MM.1S (cell line): ENCODE data around the gene EFCAB10.

Experiments used
- DNase-seq: peaks from one replicate; pipeline ENCODE4 v3.0.0-alpha.2; 2015
- H2AFZ ChIP-seq: fragments of 300-600 bp; sonication (generic); 2 replicates; pipeline ENCODE4 v1.6.0; 2016; ENCODE audit warnings: antibody characterized with exemption, low read length
- H3F3A ChIP-seq: fragments of 300-600 bp; sonication (generic); 2 replicates; pipeline ENCODE4 v1.6.1; 2016; ENCODE audit warnings: mild to moderate bottlenecking, antibody characterized with exemption, low read length, moderate library complexity, mixed read lengths; ENCODE audit not compliant: insufficient read depth
- H3K27ac ChIP-seq: fragments of 300-600 bp; sonication (generic); 2 replicates; pipeline ENCODE4 v1.5.1; 2016; ENCODE audit warnings: mild to moderate bottlenecking, low read length
- H3K27me3 ChIP-seq: fragments of 300-600 bp; sonication (generic); replicated peaks from 2 replicates; pipeline ENCODE4 v1.6.0; 2016; ENCODE audit warnings: low read length; ENCODE audit not compliant: insufficient read depth
- H3K36me3 ChIP-seq: fragments of 300-600 bp; sonication (generic); replicated peaks from 2 replicates; pipeline ENCODE4 v1.6.1; 2016; ENCODE audit warnings: mild to moderate bottlenecking, low read length, mixed read lengths; ENCODE audit not compliant: insufficient read depth
- H3K4me1 ChIP-seq: fragments of 300-600 bp; sonication (generic); 2 replicates; pipeline ENCODE4 v1.6.1; 2016; ENCODE audit warnings: low read length, mixed read lengths
- H3K4me2 ChIP-seq: fragments of 300-600 bp; sonication (generic); 2 replicates; pipeline ENCODE4 v1.6.0; 2016; ENCODE audit warnings: low read depth, low read length
- H3K4me3 ChIP-seq: fragments of 300-600 bp; sonication (generic); 2 replicates; pipeline ENCODE4 v1.5.1; 2016; ENCODE audit warnings: low read length, mixed read lengths
- H3K79me2 ChIP-seq: fragments of 300-600 bp; sonication (generic); 2 replicates; pipeline ENCODE4 v1.6.1; 2016; ENCODE audit warnings: mixed run types, low read length, mixed read lengths
- H3K9ac ChIP-seq: fragments of 300-600 bp; sonication (generic); 2 replicates; pipeline ENCODE4 v1.6.1; 2016; ENCODE audit warnings: low read length, mixed read lengths
- H3K9me2 ChIP-seq: fragments of 300-600 bp; sonication (generic); replicated peaks from 2 replicates; pipeline ENCODE4 v1.6.1; 2016; ENCODE audit warnings: mild to moderate bottlenecking, low read length, mixed read lengths; ENCODE audit not compliant: insufficient read depth
- H3K9me3 ChIP-seq: fragments of 300-600 bp; sonication (generic); replicated peaks from 2 replicates; pipeline ENCODE4 v1.6.1; 2016; ENCODE audit warnings: mild to moderate bottlenecking, low read length, mixed read lengths; ENCODE audit not compliant: insufficient read depth
- H4K20me1 ChIP-seq: fragments of 300-600 bp; sonication (generic); 2 replicates; pipeline ENCODE4 v1.6.1; 2016; ENCODE audit warnings: mild to moderate bottlenecking, low read length, moderate library complexity, mixed read lengths; ENCODE audit not compliant: insufficient read depth
- CTCF ChIP-seq: fragments of 300-600 bp; sonication (generic); IDR thresholded peaks from 2 replicates; pipeline ENCODE4 v1.5.1; 2016; ENCODE audit warnings: antibody characterized with exemption, low read length, mixed read lengths
- EZH2 ChIP-seq: fragments of 300-600 bp; sonication (generic); optimal IDR thresholded peaks from 2 replicates; pipeline ENCODE3; 2017; ENCODE audit warnings: low read depth, mild to moderate bottlenecking, antibody characterized with exemption, low read length, mixed read lengths
- EZH2phosphoT487 ChIP-seq: fragments of 300-600 bp; sonication (generic); IDR thresholded peaks from 2 replicates; pipeline ENCODE4 v1.6.1; 2018; ENCODE audit warnings: antibody characterized with exemption, low read length

The EFCAB10 gene

DNA sequence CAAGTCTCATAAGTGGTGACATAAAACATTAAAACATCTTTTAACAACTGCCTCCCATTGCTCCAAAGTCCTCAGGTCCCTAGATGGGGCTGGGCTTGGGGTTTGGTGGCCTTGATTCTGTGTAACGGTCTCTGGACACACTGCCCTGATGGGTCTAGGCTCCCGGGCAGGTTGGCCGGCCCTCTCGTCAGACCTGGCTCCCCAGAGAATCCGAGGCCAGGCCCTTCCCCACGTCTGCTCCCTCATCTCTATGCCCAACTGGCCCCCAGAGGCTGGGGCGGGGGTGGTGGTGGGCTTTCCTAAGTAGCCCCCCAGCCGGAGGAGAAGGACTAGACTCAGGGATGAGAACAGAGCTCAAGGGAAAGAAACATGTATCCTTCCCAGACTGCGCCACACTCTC is 31.5 kb upstream of the EFCAB10 start:
- Histone ChIP-seq H3K9ac (no peak overlapping the region), H3K9me3 (no peaks in the 10 kb centered on the region), H3K4me1 (no peaks in the 10 kb centered on the region), H3K9me2 (no peaks in the 10 kb centered on the region), H3K27me3 (no peaks in the 10 kb centered on the region), H3K36me3 (no peaks in the 10 kb centered on the region), H3K4me3 (no peak overlapping the region), H3K79me2 (no peaks in the 10 kb centered on the region), H3F3A (no peaks in the 10 kb centered on the region), H3K27ac (no peak overlapping the region), H3K4me2 (no peak overlapping the region), H4K20me1 (no peaks in the 10 kb centered on the region), H2AFZ (no peak overlapping the region)
- no peak for DNase-seq
- TF ChIP-seq CTCF (no peak), EZH2phosphoT487 (no peak), EZH2 (no peak)

DNA sequence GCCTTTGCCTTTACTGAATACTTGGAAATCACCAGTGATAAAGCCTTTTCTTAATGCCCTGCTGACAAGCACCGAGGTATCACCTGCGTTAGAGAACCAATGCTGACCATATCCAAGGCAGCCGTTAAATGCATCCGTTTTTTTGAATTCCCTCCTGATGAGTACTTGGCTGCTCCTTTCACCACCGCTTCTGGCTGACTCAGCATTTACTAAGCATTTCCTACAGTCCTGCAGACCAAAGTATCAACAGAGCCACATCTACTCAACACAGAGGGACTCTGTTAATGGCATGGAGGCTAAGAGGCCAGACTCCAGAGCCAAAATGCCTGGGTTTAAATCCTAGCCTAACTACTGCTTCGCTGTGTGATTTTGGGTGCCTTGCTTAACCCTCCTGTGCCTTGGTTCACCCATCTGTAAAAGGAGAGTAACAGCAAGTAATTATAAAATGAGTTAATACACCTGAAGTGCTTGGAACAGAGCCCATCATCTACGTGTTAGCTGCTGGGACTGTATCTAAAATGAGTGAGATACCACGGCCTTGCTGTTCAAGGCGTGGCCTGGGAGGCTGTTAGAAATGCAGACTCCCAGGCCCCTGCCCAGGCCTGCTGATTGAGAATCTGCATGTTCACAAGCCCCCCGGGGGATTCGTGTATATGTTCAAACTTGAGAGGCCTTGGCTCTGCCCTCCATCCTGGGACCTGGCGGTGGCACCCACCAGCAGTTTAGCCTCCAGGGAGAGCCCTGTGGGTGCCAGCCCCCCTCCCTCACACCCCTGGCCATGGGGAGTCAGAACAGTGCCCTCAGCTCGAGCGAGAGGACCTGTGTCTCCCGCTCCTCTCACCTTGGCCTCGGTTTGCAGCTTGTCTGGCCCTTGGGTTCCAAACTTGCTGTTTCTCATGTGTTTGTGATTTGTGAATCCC is 30.8 kb upstream of the EFCAB10 start:
- H3K4me2 ChIP-seq = no peak overlapping the region

DNA sequence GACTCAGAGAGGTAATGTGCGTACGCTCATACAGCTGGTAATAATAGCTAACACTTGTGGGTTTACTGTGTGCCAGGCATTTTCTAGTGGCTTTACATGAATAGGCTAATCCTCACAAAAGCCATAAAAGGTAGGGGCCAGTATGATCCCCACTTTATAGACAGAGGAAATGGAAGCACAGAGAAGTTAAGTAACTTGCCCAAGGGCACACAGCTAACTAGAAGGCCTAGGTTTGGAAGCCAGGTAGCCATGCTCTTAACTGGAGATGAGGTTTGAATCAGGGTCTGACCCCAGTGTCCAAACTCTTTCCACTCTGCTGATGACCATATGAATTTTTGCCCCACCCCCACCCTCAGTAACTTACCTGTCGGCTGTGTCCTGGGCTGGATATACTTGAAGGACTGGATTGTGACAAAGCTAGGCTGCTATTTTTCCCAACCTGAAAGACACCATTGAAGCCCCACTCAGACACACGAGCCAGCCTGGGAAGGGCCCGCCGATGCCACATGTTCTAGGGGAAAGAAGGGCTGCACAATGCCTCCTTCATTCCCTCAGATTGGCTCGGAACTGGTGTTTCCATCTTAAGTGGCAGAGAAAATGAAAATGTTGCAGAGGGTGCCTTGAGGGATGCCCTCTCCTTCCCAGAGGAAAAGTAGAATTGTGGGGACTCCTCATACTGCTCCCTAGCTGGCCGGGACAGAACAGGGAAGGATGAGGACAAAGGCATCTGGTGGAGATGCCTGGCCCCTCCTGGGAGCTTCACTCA is 29.1 kb upstream of the EFCAB10 start:
- H4K20me1 ChIP-seq = no peaks in the 10 kb centered on the region
- no peaks in the 10 kb centered on the region for H3F3A ChIP-seq
- no peak overlapping the region for H2AFZ ChIP-seq
- H3K4me3 ChIP-seq = no peak overlapping the region
- H3K9me2 ChIP-seq = no peaks in the 10 kb centered on the region
- DNase-seq = no peak
- H3K79me2 ChIP-seq = no peaks in the 10 kb centered on the region
- no peaks in the 10 kb centered on the region for H3K9me3 ChIP-seq
- no peaks in the 10 kb centered on the region for H3K27me3 ChIP-seq
- no peak overlapping the region for H3K9ac ChIP-seq
- TF ChIP-seq EZH2phosphoT487 = no peak
- no peak for TF ChIP-seq EZH2
- no peaks in the 10 kb centered on the region for H3K4me1 ChIP-seq
- H3K27ac ChIP-seq = no peak overlapping the region
- no peaks in the 10 kb centered on the region for H3K36me3 ChIP-seq
- no peak overlapping the region for H3K4me2 ChIP-seq

More for the DNA sequence above, 30.8 kb upstream of the EFCAB10 start:
- Histone ChIP-seq H3K27me3 (no peaks in the 10 kb centered on the region), H3K4me3 (no peak overlapping the region), H3K79me2 (no peaks in the 10 kb centered on the region), H4K20me1 (no peaks in the 10 kb centered on the region), H2AFZ (no peak overlapping the region), H3K27ac (no peak overlapping the region), H3K9me2 (no peaks in the 10 kb centered on the region), H3K9ac (no peak overlapping the region), H3K36me3 (no peaks in the 10 kb centered on the region), H3K9me3 (no peaks in the 10 kb centered on the region), H3F3A (no peaks in the 10 kb centered on the region), H3K4me1 (no peaks in the 10 kb centered on the region)
- DNase-seq = no peak
- TF ChIP-seq EZH2phosphoT487 = no peak
- TF ChIP-seq EZH2 = no peak
- no peak for TF ChIP-seq CTCF
